Stimulated activated CD4-positive, alpha-beta T cell treated with anti-CD3 and anti-CD28 coated beads, Interleukin-15, amount 100 ng/mL, for 1 hour (primary cell): ENCODE results near the gene TOR3A.

Experiments used
- DNase-seq, 2 donors: peaks; one replicate each; pipeline ENCODE4 v3.0.0-alpha.2; 2020; ENCODE audit warnings: low read depth in 1 of 2, low spot score in 1 of 2

TOR3A gene

GRCh38 chr1:179143322-179143721 lies 61.5 kb downstream of the TOR3A start:
- DNase-seq: no peak

- DNase-seq: no peak
These were observed 62.8 kb downstream of the TOR3A start for GRCh38 chr1:179144626-179145025.

- DNase-seq: no peak
These were observed 63.7 kb downstream of the TOR3A start for GRCh38 chr1:179145521-179145920.
